Neural progenitor cell (in vitro differentiated cells): Measurements from ENCODE around the gene IGHMBP2.

ENCODE experiments used
- EZH2 ChIP-seq: fragments of 200-600 bp; sonication (generic); IDR thresholded peaks from 2 replicates; pipeline ENCODE4 v1.6.1; 2017; ENCODE audit warnings: antibody characterized with exemption, mild to moderate bottlenecking, moderate library complexity
- TF ChIP-seq, protein P1 (sequence below): fragments of 200-600 bp; sonication (generic); IDR thresholded peaks from 2 replicates; pipeline ENCODE4 v1.5.1; 2017; ENCODE audit warnings: antibody characterized with exemption, mild to moderate bottlenecking

DNA sequence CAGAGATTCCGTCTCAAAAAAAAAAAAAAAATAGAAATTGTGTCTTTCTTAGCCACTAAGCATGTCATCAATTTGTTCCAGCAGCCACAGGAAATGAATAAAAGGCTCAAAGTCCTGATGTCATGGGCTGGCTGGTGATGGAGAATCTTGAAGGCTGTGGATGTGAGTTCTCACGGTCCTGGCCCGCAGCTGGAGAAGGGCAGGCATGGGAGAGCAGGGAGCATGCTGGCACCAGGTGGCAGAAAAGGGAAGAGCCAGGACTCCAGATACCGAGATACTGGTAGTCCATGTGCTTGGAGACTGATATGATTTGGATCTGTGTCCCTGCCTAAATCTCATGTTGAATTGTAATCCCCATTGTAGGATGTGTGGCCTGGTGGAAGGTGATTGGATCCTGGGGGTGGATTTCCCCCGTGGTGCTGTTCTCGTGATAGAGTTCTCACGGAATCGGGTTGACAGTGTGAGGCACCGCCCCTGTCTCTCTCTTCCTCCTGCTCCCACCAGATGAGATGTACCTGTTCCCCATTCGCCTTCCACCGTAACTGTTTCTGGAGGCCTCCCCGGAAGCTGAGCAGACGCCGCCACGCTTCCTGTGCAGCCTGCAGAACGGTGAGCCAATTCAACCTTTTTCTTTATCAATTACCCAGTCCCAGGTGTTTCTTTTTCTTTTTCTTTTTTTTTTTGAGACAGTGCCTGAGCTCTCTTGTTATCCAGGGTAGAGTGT, 59.0 kb downstream of the IGHMBP2 start:
- TF ChIP-seq, protein P1, sequence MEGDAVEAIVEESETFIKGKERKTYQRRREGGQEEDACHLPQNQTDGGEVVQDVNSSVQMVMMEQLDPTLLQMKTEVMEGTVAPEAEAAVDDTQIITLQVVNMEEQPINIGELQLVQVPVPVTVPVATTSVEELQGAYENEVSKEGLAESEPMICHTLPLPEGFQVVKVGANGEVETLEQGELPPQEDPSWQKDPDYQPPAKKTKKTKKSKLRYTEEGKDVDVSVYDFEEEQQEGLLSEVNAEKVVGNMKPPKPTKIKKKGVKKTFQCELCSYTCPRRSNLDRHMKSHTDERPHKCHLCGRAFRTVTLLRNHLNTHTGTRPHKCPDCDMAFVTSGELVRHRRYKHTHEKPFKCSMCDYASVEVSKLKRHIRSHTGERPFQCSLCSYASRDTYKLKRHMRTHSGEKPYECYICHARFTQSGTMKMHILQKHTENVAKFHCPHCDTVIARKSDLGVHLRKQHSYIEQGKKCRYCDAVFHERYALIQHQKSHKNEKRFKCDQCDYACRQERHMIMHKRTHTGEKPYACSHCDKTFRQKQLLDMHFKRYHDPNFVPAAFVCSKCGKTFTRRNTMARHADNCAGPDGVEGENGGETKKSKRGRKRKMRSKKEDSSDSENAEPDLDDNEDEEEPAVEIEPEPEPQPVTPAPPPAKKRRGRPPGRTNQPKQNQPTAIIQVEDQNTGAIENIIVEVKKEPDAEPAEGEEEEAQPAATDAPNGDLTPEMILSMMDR, result no peak
- TF ChIP-seq EZH2, result no peak
